Astrocyte (in vitro differentiated cells and primary cell): ENCODE data around the gene SUPT7L.

ENCODE experiments used
- EZH2 ChIP-seq: IDR thresholded peaks from 2 replicates; pipeline ENCODE4 v1.6.1; 2012; ENCODE audit warnings: mild to moderate bottlenecking, low read length, inconsistent platforms; ENCODE audit not compliant: insufficient read depth
- TF ChIP-seq, protein P1 (sequence below): IDR thresholded peaks from 2 replicates; pipeline ENCODE4 v1.5.1; 2011; ENCODE audit warnings: low read depth, mild to moderate bottlenecking, inconsistent platforms, low read length, moderate library complexity; ENCODE audit not compliant: insufficient read depth

DNA sequence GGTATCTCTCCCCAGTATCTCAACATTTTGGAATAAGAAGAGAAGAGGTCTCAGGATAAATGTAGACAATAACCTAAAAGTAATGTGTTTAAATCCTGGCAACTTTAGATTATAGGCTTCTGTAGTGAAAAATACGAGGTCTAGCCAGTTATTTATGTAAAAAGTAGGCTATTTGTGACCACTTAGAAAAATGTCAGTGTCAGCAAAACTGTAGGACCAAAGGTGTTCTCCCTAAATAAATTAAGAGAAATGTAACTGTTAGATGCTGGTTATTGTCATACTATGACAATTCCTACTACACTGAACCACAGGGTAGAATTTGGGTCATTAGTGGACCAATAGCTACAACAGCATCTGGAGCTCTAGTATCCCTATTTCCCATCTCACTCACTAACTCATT, 2.0 kb downstream of the SUPT7L start:
- TF ChIP-seq, protein P1, sequence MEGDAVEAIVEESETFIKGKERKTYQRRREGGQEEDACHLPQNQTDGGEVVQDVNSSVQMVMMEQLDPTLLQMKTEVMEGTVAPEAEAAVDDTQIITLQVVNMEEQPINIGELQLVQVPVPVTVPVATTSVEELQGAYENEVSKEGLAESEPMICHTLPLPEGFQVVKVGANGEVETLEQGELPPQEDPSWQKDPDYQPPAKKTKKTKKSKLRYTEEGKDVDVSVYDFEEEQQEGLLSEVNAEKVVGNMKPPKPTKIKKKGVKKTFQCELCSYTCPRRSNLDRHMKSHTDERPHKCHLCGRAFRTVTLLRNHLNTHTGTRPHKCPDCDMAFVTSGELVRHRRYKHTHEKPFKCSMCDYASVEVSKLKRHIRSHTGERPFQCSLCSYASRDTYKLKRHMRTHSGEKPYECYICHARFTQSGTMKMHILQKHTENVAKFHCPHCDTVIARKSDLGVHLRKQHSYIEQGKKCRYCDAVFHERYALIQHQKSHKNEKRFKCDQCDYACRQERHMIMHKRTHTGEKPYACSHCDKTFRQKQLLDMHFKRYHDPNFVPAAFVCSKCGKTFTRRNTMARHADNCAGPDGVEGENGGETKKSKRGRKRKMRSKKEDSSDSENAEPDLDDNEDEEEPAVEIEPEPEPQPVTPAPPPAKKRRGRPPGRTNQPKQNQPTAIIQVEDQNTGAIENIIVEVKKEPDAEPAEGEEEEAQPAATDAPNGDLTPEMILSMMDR, result no peak
- TF ChIP-seq EZH2, result no peak
